Fibroblast of skin of back (primary cell): Measurements from ENCODE around the gene ENO1. TPM values are rescaled to one million over a fixed set of nuclear protein-coding genes. Genes with fewer than 3 reads are reported as not detected.
"Not testable (repeated sequence)": the region's sequence is repeated elsewhere in the genome, so short reads cannot be mapped to it uniquely, and the experiment has no call there.

Source experiments
- DNase-seq: peaks from one replicate; pipeline ENCODE4 v3.0.0-alpha.2; 2013
- polyA plus RNA-seq, 2 experiments: library from polyadenylated mRNA; unstranded; fragments of 120-200 nt; gene quantifications; one replicate each; pipeline ENCODE4 v1.2.1, GENCODE V29; 2013; ENCODE audit not compliant: insufficient read length in 2 of 2

The ENO1 gene
- polyA plus RNA-seq (2013, experiment 1 of 2; ENCODE audit: insufficient read length): 3,523 TPM
- 2,395 TPM for polyA plus RNA-seq (2013, experiment 2 of 2; ENCODE audit: insufficient read length)

DNA sequence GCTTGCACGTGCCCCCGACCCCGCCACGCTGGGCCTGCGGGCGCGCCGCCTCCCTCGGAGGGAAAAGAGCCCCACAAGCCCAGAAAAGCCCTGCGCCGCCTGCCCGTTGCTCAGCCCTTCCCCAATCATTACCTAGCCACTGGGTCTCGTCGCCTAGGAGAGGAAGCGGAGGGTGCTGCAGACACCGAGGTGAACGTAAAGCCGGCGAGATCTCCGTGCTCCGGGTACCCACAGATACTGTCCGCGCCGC is at the start of gene ENO1:
ENO1 (minus strand) TSS at position 239 of the 250 bp plus-strand sequence. CDS start 3,778 bp downstream, outside the sequence.
- no peak for DNase-seq

DNA sequence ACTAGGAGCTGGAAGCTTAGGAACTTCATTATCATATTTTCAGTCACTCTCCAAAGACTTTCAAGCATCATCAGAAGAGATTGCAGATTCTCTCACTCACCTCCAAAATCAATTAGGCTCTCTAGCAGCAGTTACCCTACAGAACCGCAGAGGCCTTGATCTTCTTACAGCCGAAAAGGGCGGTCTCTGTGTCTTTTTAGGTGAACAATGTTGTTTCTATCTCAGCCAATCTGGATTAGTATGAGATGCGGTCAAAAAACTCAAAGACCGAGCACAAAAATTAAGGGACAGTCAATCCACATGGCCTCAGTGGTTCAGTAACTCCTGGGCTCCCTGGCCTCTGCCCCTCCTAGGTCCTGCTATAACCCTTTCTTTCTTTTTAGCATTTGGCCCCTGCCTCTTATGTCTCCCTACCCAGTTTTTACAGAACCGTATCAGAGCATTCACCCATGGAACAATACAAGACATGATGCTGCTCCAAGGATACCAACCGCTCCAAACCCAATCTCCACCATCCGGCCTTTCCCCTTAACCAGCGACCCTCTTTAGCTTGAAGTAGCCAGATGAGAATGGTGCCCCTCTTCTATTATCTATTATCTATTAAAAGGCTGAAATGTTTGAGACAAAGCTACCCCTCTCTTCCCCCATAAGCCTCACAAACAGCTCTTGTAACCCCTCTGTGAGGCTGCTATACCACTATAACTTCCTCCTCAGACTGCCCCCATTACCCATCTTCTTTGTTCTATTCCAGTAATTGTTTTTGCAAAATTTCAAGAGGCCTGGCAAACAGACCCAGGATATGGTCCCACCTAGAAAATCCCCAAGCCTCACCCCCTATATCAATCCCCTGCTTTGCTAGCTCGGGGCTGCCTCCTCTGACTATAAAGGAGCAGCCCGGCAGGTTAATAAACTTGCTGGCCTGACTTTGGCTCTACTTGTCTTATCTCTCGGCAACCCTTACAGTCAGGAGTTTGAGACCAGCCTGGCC is 48.5 kb upstream of the ENO1 start:
- DNase-seq: no peak

DNA sequence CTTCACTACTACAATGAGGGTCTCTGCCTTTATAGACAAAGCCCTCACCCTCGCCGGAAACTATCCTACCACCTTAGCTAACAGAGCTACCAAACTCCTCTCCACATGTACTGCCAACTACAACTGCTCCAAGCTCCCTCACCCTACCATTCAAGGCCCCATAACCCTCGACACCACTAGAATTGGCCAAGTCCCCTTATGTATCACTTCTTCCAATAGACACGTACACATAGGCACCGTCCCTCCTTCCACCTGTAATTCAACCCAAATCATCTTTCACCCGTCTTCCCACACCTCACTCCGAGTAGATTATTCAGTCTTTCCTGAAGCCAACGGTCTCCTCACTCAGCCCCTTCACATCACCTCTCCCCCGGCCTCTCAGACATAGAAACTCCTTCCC is 47.5 kb upstream of the ENO1 start:
- no peak for DNase-seq

DNA sequence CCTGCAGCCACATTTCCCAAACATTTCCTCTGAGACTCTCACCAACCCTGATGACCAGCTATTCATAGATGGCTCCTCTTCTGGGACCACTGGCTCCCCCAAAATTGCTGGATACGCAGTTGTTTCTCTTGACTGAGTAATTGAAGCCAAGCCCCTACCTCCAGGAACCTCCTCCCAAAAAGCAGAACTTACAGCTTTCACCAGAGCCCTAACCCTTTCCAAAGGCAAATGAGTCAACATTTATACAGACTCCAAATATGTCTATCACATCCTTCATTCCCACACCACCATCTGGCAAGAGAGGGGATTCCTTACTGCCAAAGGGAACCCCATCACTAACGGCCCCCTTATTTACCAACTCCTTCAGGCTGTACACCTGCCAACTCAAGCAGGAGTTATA is 46.9 kb upstream of the ENO1 start:
- DNase-seq: no peak

DNA sequence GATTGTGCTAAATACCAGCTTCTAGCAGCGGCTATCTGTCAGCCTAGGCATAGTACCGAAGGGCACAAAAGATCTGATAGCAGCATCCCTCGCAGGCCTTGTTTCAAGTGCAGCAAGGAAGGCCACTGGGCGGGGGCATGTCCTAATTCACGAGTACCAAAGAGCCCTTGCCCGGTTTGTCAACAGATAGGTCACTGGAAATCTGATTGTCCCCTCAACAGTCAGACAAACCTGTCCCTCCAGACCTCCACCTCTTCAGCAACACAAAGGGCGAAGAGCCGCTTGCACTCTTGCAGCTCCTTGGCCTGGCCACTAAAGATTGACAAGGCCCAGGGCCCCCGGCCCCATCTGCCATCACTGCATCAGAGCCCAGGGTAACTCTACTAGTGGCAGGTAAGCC is 44.5 kb upstream of the ENO1 start:
- DNase-seq: no peak

DNA sequence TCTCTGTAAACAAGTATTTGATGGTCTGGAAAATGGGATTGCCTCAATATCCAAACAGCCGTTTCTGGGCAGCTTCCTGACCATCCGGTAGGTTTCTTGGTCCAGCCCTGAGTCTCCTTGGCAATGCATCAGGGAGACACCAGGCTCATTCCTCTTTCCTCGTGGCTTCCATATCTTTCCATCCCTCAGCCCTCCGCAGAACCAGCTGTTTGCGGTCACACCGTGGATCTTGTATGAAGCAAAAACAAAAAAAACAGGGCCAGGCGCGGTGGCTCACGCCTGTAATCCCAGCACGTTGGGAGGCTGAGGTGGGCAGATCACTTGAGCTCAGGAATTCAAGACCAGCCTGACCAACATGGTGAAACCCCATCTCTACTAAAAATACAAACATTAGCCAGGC is 39.0 kb upstream of the ENO1 start:
- not testable (repeated sequence) for DNase-seq

DNA sequence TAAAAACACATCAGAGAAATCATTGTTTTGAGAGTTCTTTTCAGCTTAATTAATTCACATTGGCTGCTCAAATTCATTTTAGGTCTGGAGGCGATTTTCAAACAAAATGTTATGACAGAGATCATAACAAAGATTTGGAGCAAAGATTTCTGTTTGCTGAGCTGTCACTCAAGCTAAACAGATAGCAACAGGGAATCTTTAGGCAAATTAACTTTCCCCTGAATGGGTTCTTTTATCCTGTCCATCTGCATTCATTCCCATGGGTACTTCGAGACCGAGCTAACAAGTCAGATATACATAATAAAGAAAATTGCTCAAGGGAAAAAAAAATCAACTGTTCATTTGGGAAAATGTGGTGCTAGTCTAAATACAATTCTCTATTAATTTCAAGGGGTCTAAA is 37.0 kb upstream of the ENO1 start:
- DNase-seq: no peak

DNA sequence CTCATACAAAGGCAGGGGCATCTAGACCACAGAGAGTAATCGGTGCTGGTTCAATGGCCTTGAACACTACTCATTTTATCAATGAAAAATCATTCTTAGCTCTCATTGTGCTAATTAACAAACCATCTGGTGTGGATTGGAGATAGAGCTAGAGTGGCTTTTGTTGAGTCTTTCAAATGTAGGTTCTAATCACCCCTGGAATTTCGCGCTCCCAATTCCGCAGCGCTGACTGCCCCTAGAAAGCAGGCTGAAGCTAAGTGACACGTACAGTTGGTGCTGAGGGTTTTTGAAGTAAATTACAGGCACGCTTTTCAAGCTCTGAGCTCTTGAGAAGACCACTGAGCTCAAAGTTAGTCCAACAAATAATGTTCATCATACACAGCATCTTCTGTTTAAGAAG is 36.0 kb upstream of the ENO1 start:
- DNase-seq: no peak

DNA sequence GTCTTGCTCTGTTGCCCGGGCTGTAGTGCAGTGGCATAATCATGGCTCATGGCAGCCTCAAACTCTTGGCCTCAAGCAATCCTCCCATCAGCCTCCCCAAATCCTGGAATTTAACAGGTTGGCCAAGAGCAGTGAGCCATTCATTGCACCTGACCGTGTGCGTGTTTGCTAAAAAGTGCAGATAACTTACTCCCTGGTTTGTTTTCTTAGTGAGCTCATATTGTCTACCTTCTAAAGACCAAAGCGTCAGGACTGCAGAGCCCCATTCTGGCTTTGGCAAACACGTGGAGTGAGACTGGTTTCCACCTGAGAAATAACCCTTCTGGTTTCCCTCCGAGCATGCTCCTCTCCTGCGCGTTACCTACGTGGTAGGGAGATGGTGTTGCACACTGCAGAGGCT is 35.0 kb upstream of the ENO1 start:
- DNase-seq: no peak

DNA sequence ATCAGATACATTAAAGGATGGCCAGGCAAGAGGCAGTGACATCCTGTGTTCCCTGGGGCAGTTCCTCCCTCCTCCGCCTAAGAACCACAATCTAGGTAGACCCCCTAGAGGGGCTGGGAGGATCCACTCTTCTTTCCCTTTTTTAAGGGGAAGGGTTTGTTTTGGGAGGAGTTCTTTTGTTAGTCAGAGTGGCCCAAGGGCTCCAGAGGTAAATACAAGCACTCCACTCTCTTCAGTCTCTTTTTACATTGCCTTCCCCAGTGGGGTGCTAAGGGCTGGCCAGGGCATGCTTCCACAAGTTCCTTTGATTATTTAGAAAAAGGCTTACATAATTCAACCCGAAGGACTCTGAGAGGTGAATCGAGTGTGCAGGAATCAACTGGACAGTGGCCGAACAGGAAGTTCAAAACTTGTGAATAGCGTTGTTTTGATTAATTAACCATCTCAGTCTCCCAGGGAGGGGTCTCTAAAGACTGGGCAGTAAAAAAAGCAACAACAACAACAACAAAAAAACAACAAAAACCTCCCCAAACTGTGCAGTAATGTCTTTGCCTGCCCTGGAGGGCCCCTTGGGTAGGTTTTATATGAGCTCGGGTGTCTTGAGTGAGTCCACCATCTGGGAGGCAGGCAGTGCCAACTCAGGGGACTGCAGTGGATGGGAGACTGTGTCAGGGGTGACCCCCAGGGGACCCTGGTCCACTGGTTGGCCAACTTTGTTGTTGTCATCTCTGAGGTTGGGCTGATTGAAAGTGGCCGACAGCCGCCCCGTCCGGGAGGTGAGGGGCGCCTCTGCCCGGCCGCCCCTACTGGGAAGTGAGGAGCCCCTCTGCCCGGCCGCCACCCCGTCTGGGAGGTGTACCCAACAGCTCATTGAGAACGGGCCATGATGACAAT is 33.2 kb upstream of the ENO1 start:
- DNase-seq: no peak

DNA sequence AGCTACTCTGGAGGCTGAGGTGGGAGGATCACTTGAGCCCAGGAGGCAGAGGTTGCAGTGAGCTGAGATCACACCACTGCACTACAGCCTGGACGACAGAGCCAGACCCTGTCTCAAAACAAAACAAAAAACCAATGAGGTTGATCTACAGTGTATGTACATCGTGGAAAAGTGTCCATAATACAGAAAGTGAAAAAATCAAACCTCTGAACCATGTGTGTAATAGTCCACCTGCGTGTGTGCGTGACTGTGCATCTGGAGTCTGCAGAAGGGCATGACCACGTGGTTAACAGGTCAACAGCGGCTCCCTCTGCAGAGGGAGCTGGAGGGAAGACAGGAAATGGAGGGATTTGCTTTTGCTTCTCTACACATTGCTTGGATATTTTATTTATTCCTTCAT is 32.4 kb upstream of the ENO1 start:
- DNase-seq: no peak

DNA sequence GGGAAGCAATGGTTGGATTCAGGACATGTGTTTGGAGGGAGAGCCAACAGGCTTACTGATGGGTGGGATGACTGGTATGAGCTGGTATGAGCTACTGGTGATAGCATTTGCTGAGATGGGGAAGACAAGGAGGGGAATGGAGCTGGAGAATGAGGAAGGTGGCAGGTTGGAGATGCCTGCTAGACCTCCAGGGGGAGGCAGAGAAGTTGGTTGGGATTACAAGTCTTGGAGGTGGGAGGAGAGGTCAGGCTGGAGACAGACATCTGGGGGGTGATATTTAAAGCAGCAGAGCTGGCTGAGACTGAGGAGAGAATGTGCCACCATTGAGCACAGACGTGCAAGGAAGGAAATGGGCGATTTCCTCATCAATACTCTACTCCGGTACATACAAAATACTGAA is 31.8 kb upstream of the ENO1 start:
- no peak for DNase-seq

DNA sequence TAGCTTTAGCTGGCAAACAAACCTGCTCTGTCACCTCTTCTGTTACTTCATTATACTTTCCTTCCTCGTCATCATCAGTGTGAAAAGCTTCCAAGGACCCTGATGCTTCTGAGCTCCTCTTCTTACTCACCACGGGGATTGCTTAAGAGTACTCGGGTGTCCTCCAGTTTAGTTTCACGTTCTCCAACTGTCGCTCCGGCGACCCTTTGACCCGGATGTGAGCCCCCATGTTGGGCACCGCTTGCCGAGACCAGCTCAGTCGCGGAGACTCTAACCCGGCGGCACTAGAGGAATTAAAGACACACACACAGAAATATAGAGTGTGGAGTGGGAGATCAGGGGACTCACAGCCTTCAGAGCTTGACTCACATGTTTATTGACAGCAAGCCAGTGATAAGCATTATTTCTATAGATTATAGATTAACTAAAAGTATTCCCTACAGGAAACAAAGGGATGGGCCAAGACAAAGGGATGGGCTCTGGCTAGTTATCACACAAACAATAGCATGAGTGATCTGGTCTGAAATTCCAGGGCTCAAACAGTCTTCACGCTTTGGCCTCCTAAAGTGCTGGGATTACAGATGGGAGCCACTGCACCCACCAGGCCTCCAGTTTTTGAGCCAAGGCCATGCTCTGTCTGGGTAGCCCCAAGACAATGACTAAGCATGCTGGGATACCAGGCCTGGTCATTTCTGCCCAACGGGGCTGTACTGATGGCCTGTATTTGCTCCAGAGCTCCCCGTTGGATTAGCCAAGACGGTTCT is 30.1 kb upstream of the ENO1 start:
- DNase-seq: no peak

DNA sequence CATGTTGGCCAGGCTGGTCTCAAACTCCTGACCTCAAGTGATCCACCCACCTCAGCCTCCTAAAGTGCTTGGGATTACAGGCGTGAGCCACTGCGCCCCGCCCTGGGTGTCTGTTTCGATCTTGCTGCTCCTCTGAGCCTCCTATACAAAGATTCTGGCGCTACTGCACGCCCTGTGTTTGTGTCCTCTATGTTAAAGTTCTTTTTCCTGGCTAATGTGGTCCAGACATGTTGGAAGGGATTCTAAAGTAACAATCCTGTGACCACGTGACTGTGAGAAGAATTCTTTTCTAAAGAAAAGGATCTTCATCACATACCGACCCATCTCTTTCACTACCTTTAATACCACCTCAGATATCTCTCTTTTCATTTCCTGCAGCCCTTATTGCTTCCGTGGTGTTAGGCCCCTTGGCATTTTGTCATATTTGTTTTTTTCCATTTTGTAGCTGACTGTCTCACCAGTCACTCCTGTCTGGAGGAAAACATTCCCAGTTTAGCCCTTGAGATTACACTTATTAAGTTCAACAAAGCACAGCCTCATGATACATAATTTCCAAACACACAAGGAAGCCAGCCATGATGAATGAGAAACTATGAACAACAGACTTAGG is 27.2 kb upstream of the ENO1 start:
- DNase-seq: peak; percentile 70

DNA sequence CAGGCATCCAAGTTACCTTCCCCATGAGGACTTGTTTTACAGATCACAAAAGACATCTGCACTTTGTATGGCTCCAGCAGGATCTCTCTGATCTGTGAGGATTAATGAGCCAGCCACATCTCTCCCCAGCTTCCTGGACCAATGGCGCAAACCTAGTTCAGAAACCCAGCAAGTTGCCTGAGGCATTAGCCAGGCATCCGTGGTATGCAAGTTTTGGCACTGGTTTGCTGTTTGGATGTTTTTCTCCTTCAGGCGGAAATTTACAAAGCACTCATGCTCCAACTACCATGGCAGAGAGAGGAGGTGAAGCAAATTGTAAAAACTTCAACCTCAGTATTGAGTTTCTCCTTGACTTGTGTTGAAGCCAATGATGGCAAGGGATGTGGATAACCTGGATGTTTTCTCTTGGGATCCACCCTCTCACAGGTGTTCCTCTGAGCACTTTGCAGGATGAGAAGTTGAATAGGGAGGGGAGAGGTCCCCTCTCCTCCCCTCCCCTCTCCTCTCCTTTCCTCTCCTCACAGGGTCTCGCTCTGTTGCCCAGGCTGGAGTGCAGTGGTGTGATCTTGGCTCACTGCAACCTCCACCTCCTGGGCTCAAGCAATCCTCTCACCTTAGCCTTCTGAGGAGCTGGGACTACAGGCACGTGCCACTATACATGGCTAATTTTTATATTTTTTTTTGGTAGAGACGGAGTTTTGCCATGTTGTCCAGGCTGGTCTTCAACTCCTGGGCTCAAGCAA is 25.6 kb upstream of the ENO1 start:
- DNase-seq: peak; percentile 97

DNA sequence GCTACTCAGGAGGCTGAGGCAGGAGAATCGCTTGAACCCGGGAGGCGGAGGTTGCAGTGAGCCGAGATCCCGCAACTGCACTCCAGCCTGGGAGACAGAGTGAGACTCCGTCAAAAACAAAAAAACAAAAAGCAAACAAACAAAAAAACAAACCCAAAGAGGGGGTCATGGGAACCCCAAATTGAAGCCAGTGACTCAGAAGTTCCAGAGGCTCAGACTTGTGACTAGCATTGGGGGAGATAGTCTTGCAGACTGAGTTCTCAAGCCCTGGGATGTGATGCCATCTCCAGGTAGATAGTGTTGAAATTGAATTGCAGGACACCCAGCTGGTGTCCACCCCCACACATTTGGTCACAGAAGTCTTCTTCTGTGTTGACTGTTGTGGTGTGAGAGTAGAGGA is 24.9 kb upstream of the ENO1 start:
- peak; percentile 16 for DNase-seq

DNA sequence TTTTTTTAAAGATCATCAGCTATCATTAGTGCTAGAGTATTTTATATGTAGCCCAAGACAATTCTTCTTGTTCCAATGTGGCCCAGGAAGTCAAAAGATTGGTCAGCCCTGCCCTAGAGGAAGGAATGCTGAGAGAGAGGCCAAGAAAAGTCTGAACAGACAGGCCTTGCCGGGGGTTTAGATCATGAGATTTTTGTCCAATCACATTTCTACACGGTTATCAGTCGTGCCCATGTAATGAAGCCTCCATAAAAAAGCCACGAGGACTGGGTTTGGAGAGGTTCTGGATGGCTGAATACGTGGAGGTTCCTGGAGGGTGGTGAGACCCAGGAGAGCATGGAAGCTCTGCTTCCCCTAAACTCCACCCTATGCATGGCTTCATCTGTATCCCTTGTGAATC is 24.3 kb upstream of the ENO1 start:
- DNase-seq: peak; percentile 55

DNA sequence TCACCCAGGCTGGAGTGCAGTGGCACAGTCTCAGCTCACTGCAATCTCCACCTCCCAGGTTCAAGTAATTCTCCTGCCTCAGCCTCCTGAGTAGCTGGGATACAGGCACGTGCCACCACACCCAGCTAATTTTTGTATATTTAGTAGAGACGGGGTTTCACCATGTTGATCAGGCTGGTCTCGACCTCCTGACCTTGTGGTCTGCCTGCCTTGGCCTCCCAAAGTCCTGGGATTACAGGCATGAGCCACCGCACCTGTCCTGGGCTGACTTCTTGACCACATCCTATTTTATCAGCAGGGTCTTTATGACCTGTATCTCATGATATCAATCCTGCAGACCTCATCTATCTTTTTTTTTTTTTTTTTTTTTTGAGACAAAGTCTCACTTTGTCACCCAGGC is 22.2 kb upstream of the ENO1 start:
- DNase-seq: not testable (repeated sequence)

DNA sequence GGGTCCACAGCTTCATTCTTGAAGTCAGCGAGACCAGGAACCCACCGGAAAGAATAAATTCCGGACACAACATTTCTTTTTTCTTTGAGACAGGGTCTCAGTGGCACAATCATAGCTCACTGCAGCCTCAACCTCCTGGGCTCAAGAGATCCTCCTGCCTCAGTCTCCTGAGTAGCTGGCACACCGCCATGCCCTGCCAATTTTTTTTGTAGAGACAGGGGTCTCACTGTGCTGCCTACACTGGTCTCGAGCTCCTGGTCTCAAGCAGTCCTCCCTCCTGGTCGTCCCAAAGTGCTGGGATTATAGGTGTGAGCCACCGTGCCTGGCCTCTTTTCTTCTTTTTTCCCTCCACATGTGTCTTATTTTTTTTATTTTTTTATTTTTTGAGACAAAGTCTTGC is 20.6 kb upstream of the ENO1 start:
- no peak for DNase-seq

DNA sequence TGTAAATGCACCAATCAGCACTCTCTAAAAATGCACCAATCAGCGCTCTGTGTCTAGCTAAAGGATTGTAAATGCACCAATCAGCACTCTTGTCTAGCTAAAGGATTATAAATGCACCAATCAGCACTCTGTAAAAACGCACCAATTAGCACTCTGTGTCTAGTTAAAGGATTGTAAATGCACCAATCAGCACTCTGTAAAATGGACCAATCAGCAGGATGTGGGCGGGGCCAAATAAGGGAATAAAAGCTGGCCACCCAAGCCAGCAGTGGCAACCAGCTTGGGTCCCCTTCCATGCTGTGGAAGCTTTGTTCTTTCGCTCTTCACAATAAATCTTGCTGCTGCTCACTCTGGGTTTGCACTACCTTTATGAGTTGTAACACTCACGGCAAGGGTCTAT is 19.9 kb upstream of the ENO1 start:
- not testable (repeated sequence) for DNase-seq

DNA sequence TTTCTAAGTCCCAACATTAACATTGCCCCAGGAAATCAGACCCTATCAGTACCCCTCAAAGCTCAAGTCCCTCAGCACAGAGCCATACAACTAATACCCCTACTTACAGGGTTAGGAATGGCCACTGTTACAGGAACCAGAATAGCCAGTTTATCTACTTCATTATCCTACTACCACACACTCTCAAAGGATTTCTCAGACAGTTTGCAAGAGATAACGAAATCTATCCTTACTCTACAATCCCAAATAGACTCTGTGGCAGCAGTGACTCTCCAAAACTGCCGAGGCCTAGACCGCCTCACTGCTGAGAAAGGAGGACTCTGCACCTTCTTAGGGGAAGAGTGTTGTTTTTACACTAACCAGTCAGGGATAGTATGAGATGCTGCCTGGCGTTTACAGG is 19.0 kb upstream of the ENO1 start:
- DNase-seq: not testable (repeated sequence)

DNA sequence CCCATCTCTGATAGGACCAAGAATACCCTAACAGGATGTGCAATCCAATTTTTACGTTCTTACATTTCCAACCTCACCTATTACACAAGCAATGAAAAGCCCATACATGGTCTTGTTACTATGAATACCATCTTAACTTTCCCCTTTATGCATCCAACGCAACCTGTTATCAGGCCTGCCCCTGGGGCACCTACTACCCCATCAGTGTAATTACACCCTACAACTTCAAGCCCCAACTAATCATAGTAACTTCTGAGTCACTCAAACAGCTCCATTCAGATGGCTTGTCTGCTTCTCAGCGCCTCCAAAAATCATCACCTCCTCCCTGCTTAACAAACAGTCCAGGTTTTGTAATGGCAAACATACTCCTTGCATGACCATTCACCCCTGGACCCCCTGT is 18.3 kb upstream of the ENO1 start:
- not testable (repeated sequence) for DNase-seq
